Loucy (cell line): ENCODE results near the gene SLCO2A1.

Experiments used
- H2AFZ ChIP-seq: fragments of 200-600 bp; sonication (generic); 2 replicates; pipeline ENCODE4 v1.6.0; 2016; ENCODE audit warnings: antibody characterized with exemption, mild to moderate bottlenecking, low read length, moderate library complexity
- H3F3A ChIP-seq: fragments of 200-600 bp; 2 replicates; pipeline ENCODE4 v1.6.0; 2016; ENCODE audit warnings: antibody characterized with exemption, low read depth, mild to moderate bottlenecking
- H3K27me3 ChIP-seq: fragments of 200-600 bp; sonication (generic); 2 replicates; pipeline ENCODE4 v1.6.1; 2014; ENCODE audit warnings: low read length, mild to moderate bottlenecking; ENCODE audit not compliant: insufficient read depth, poor library complexity, severe bottlenecking
- H3K36me3 ChIP-seq: fragments of 200-600 bp; sonication (generic); 2 replicates; pipeline ENCODE4 v1.6.1; 2016; ENCODE audit warnings: low read length; ENCODE audit not compliant: insufficient read depth
- H3K4me1 ChIP-seq: fragments of 200-600 bp; sonication (generic); 2 replicates; pipeline ENCODE4 v1.5.1; 2014; ENCODE audit warnings: low read length, mild to moderate bottlenecking; ENCODE audit not compliant: insufficient read depth, poor library complexity, severe bottlenecking
- H3K4me2 ChIP-seq: fragments of 200-600 bp; sonication (generic); 2 replicates; pipeline ENCODE4 v1.6.0; 2014; ENCODE audit warnings: antibody characterized with exemption, low read length, low read depth, mild to moderate bottlenecking; ENCODE audit not compliant: poor library complexity, severe bottlenecking
- H3K4me3 ChIP-seq: fragments of 200-600 bp; sonication (generic); 2 replicates; pipeline ENCODE4 v1.5.1; 2014; ENCODE audit warnings: low read length, mild to moderate bottlenecking, mixed read lengths; ENCODE audit not compliant: poor library complexity, severe bottlenecking
- H3K79me2 ChIP-seq: fragments of 200-600 bp; sonication (generic); 2 replicates; pipeline ENCODE4 v1.6.1; 2014; ENCODE audit warnings: low read length; ENCODE audit not compliant: insufficient read depth
- H3K9ac ChIP-seq: fragments of 200-600 bp; sonication (generic); 2 replicates; pipeline ENCODE4 v1.6.0; 2014; ENCODE audit warnings: mild to moderate bottlenecking, low read depth, low read length, moderate library complexity; ENCODE audit not compliant: poor library complexity, severe bottlenecking
- H3K9me2 ChIP-seq: fragments of 200-600 bp; sonication (generic); replicated peaks from 2 replicates; pipeline ENCODE4 v1.6.1; 2016; ENCODE audit warnings: low read depth, low read length, mixed read lengths
- H3K9me3 ChIP-seq: fragments of 200-600 bp; sonication (generic); 2 replicates; pipeline ENCODE4 v1.6.1; 2014; ENCODE audit warnings: mild to moderate bottlenecking, antibody characterized with exemption, low read length, low read depth; ENCODE audit not compliant: insufficient read depth
- H4K20me1 ChIP-seq: fragments of 200-600 bp; sonication (generic); 2 replicates; pipeline ENCODE4 v1.6.0; 2014; ENCODE audit warnings: antibody characterized with exemption, low read length, mild to moderate bottlenecking; ENCODE audit not compliant: insufficient read depth, poor library complexity, severe bottlenecking
- CTCF ChIP-seq: fragments of 200-600 bp; sonication (generic); conservative IDR thresholded peaks from 2 replicates; pipeline ENCODE4 v1.5.1; 2014; ENCODE audit warnings: mild to moderate bottlenecking, antibody characterized with exemption, low read length
- EZH2phosphoT487 ChIP-seq: fragments of 200-600 bp; IDR thresholded peaks from 2 replicates; pipeline ENCODE4 v1.6.1; 2018; ENCODE audit warnings: antibody characterized with exemption, mild to moderate bottlenecking, moderate library complexity, borderline replicate concordance

Gene SLCO2A1

GRCh38 chr3:133928903-133929607 lies 100.7 kb downstream of the SLCO2A1 start:
- H3K4me2 ChIP-seq = no peak overlapping the region
- no peak overlapping the region for H3K9ac ChIP-seq
- H4K20me1 ChIP-seq = no peaks in the 10 kb centered on the region
- H3K9me3 ChIP-seq = no peaks in the 10 kb centered on the region
- H3K36me3 ChIP-seq = no peaks in the 10 kb centered on the region
- H3K27me3 ChIP-seq = no peaks in the 10 kb centered on the region
- H3K79me2 ChIP-seq = no peaks in the 10 kb centered on the region
- TF ChIP-seq EZH2phosphoT487 = no peak
- no peak for TF ChIP-seq CTCF
- H3K4me3 ChIP-seq = no peak overlapping the region
- peaks cover 5% of the 10 kb centered on the region for H3K4me1 ChIP-seq
- H2AFZ ChIP-seq = no peak overlapping the region
- H3F3A ChIP-seq = no peaks in the 10 kb centered on the region
- H3K9me2 ChIP-seq = no peaks in the 10 kb centered on the region

GRCh38 chr3:133928136-133928893 lies 101.4 kb downstream of the SLCO2A1 start:
- H3K4me2 ChIP-seq = no peak overlapping the region
- H3K9ac ChIP-seq = no peak overlapping the region
- H3K9me2 ChIP-seq = no peaks in the 10 kb centered on the region
- H3F3A ChIP-seq = no peaks in the 10 kb centered on the region
- no peaks in the 10 kb centered on the region for H4K20me1 ChIP-seq
- H3K27me3 ChIP-seq = no peaks in the 10 kb centered on the region
- no peaks in the 10 kb centered on the region for H3K9me3 ChIP-seq
- H3K4me3 ChIP-seq = no peak overlapping the region
- H2AFZ ChIP-seq = peak overlapping the region; percentile 36; the same call in 1 of the 2 replicates
- no peaks in the 10 kb centered on the region for H3K36me3 ChIP-seq
- TF ChIP-seq CTCF (no peak), EZH2phosphoT487 (no peak)
- H3K4me1 ChIP-seq = no peaks in the 10 kb centered on the region
- no peaks in the 10 kb centered on the region for H3K79me2 ChIP-seq

GRCh38 chr3:133927540-133928066 lies 102.1 kb downstream of the SLCO2A1 start:
- Histone ChIP-seq H3F3A (no peaks in the 10 kb centered on the region), H2AFZ (peak overlapping the region; percentile 36; the same call in 1 of the 2 replicates), H3K79me2 (no peaks in the 10 kb centered on the region), H3K4me2 (no peak overlapping the region), H3K9me3 (no peaks in the 10 kb centered on the region), H3K27me3 (no peaks in the 10 kb centered on the region), H3K9me2 (no peaks in the 10 kb centered on the region), H3K36me3 (no peaks in the 10 kb centered on the region), H4K20me1 (no peaks in the 10 kb centered on the region), H3K4me1 (no peaks in the 10 kb centered on the region), H3K4me3 (no peak overlapping the region), H3K9ac (no peak overlapping the region)
- no peak for TF ChIP-seq EZH2phosphoT487
- TF ChIP-seq CTCF = peak; percentile 54
